ENCODE results near the gene PADI2.

PADI2 gene

GRCh38 chr1:17112076-17112475 is 7.2 kb downstream of the PADI2 start:
- Histone ChIP-seq H3F3A (ENCODE audit: control insufficient read depth, insufficient read depth) (no peaks in the 10 kb centered on the region), H3K79me2 (ENCODE audit: control insufficient read depth, low read length) (no peaks in the 10 kb centered on the region), H4K20me1 (ENCODE audit: control insufficient read depth, insufficient read depth, low read depth, low read length) (no peaks in the 10 kb centered on the region), H3K9me2 (replicated peaks; ENCODE audit: control insufficient read depth, low read length) (no peaks in the 10 kb centered on the region), H3K4me1 (ENCODE audit: control insufficient read depth, low read length) (no peaks in the 10 kb centered on the region), H3K4me2 (ENCODE audit: low read length) (no peak overlapping the region), H3K27ac (ENCODE audit: low read depth, low read length) (no peak overlapping the region), H3K4me3 (ENCODE audit: low read length) (no peak overlapping the region), H3K9me3 (ENCODE audit: control insufficient read depth, insufficient read depth, low read length) (no peaks in the 10 kb centered on the region), H3K36me3 (ENCODE audit: control insufficient read depth, low read length) (no peaks in the 10 kb centered on the region), H3K27me3 (ENCODE audit: control insufficient read depth, low read length) (peaks cover 5% of the 10 kb centered on the region; the same call in 1 of the 2 replicates)
- no peak for TF ChIP-seq CTCF (IDR thresholded peaks at IDR 0.05; ENCODE audit: low read depth, low read length, poor library complexity, severe bottlenecking)
- no peak for TF ChIP-seq EZH2phosphoT487 (IDR thresholded peaks at IDR 0.05; ENCODE audit: borderline replicate concordance, low read length)

DNA sequence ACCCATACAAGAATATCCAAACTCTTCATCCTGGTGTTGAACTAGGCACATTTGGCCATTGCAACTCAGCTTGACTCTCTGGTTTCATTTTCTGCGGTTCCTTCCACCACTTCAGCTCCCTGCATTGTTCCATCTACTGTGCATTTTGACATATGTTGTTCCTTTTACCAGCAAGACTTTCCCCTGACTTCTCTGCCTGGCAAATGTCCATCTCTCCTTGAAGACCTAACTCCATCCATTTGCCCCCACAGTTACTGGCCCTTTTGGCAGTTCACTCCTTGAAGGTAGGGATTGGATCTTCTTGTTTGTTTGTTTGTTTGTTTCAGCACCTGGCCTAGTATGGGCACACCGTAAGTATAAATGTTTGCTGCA is 8.7 kb downstream of the PADI2 start:
- Histone ChIP-seq H3K27ac (ENCODE audit: low read depth, low read length) (no peak overlapping the region), H3K4me3 (ENCODE audit: low read length) (no peak overlapping the region), H3K27me3 (ENCODE audit: control insufficient read depth, low read length) (peaks cover 10% of the 10 kb centered on the region; the same call in 1 of the 2 replicates), H4K20me1 (ENCODE audit: control insufficient read depth, insufficient read depth, low read depth, low read length) (no peaks in the 10 kb centered on the region), H3K79me2 (ENCODE audit: control insufficient read depth, low read length) (no peaks in the 10 kb centered on the region), H3K9me3 (ENCODE audit: control insufficient read depth, insufficient read depth, low read length) (no peaks in the 10 kb centered on the region), H3K4me1 (ENCODE audit: control insufficient read depth, low read length) (no peaks in the 10 kb centered on the region), H3K36me3 (ENCODE audit: control insufficient read depth, low read length) (no peaks in the 10 kb centered on the region), H3K4me2 (ENCODE audit: low read length) (no peak overlapping the region), H3F3A (ENCODE audit: control insufficient read depth, insufficient read depth) (no peaks in the 10 kb centered on the region), H3K9me2 (replicated peaks; ENCODE audit: control insufficient read depth, low read length) (no peaks in the 10 kb centered on the region)
- TF ChIP-seq EZH2phosphoT487 (IDR thresholded peaks at IDR 0.05; ENCODE audit: borderline replicate concordance, low read length) (no peak), CTCF (IDR thresholded peaks at IDR 0.05; ENCODE audit: low read depth, low read length, poor library complexity, severe bottlenecking) (no peak)

DNA sequence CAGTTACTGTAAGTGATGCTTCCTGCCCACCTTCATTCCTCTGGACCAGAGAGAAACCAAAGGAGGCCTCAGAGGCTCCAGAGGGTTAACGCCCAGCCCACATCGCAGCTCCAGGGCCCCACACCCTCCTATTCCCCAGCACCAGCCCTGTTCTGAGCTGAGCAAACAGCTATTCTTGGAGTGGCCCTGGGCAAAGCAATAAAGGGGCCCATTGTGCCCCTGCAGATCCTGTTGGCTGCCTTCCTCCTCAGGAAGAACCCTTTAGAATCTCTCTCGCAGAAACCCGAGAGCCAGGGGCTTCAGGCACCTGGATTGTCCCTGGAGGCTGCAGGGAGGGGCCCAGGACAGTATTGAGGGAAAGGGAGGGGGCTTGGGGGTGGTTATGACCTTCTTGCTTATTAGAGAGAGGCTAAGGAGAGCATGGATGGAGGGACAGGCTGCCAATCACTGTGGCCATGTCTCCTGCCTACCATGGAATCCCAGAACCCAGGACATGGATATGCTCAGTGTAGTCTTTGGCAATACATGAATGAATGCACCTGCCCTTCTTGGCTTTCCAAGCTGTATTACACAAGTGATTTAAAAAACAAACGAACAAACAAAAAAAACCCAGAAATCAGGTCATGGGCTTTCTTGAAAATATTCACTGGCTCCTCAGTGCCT is 9.2 kb downstream of the PADI2 start:
- Histone ChIP-seq H3K4me2 (ENCODE audit: low read length) (no peak overlapping the region), H3K79me2 (ENCODE audit: control insufficient read depth, low read length) (no peaks in the 10 kb centered on the region), H4K20me1 (ENCODE audit: control insufficient read depth, insufficient read depth, low read depth, low read length) (no peaks in the 10 kb centered on the region), H3F3A (ENCODE audit: control insufficient read depth, insufficient read depth) (no peaks in the 10 kb centered on the region), H3K9me2 (replicated peaks; ENCODE audit: control insufficient read depth, low read length) (no peaks in the 10 kb centered on the region), H3K36me3 (ENCODE audit: control insufficient read depth, low read length) (no peaks in the 10 kb centered on the region), H3K4me3 (ENCODE audit: low read length) (no peak overlapping the region), H3K4me1 (ENCODE audit: control insufficient read depth, low read length) (no peaks in the 10 kb centered on the region), H3K27me3 (ENCODE audit: control insufficient read depth, low read length) (peaks cover 10% of the 10 kb centered on the region; the same call in 1 of the 2 replicates), H3K27ac (ENCODE audit: low read depth, low read length) (no peak overlapping the region), H3K9me3 (ENCODE audit: control insufficient read depth, insufficient read depth, low read length) (no peaks in the 10 kb centered on the region)
- no peak for TF ChIP-seq CTCF (IDR thresholded peaks at IDR 0.05; ENCODE audit: low read depth, low read length, poor library complexity, severe bottlenecking)
